Stimulated activated CD4-positive, alpha-beta T cell treated with anti-CD3 and anti-CD28 coated beads, Interleukin-15, amount 100 ng/mL, for 48 hours (primary cell): ENCODE results near the gene CACNA1E.

Source experiments
- DNase-seq, 2 donors: peaks; one replicate each; pipeline ENCODE4 v3.0.0-alpha.2; 2020; ENCODE audit warnings: low read depth in 2 of 2

Gene CACNA1E

GRCh38 chr1:181483285-181484195, at the start of gene CACNA1E:
CACNA1E (plus strand) TSS chr1:181483517; CDS start chr1:181483745, 228 bp downstream.
- DNase-seq, result no peak

- DNase-seq, result no peak
Measured at GRCh38 chr1:181433931-181434330, 49.4 kb upstream of the CACNA1E start.

- no peak for DNase-seq
Measured at GRCh38 chr1:181438013-181438412, 45.3 kb upstream of the CACNA1E start.

- DNase-seq, result no peak
Measured at GRCh38 chr1:181440510-181440909, 42.8 kb upstream of the CACNA1E start.

GRCh38 chr1:181442181-181442525, 41.2 kb upstream of the CACNA1E start:
- DNase-seq, result no peak

- DNase-seq, result no peak
Measured at GRCh38 chr1:181443231-181443853, 40.0 kb upstream of the CACNA1E start.

- DNase-seq, result no peak
Measured at GRCh38 chr1:181445436-181445835, 37.9 kb upstream of the CACNA1E start.

GRCh38 chr1:181448461-181448860, 34.9 kb upstream of the CACNA1E start:
- no peak for DNase-seq

- no peak for DNase-seq
Measured at GRCh38 chr1:181451661-181452230, 31.6 kb upstream of the CACNA1E start.

- DNase-seq, result no peak
Measured at GRCh38 chr1:181452746-181453145, 30.6 kb upstream of the CACNA1E start.

GRCh38 chr1:181453541-181454201, 29.6 kb upstream of the CACNA1E start:
- DNase-seq, result no peak

- DNase-seq, result no peak
Measured at GRCh38 chr1:181456551-181456950, 26.8 kb upstream of the CACNA1E start.

- DNase-seq, result no peak
Measured at GRCh38 chr1:181458419-181458818, 24.9 kb upstream of the CACNA1E start.

- DNase-seq, result no peak
Measured at GRCh38 chr1:181459067-181459466, 24.2 kb upstream of the CACNA1E start.

- DNase-seq, result no peak
Measured at GRCh38 chr1:181469829-181470228, 13.5 kb upstream of the CACNA1E start.

GRCh38 chr1:181475580-181475979, 7.7 kb upstream of the CACNA1E start:
- no peak for DNase-seq

GRCh38 chr1:181476581-181476980, 6.7 kb upstream of the CACNA1E start:
- no peak for DNase-seq

- no peak for DNase-seq
Measured at GRCh38 chr1:181478306-181478705, 5.0 kb upstream of the CACNA1E start.

- DNase-seq, result no peak
Measured at GRCh38 chr1:181479137-181479745, 4.1 kb upstream of the CACNA1E start.

- no peak for DNase-seq
Measured at GRCh38 chr1:181482001-181482430, 1.3 kb upstream of the CACNA1E start.

GRCh38 chr1:181482521-181483284, 614 bp upstream of the CACNA1E start:
- no peak for DNase-seq
